ENCODE results near the gene FGF13.

DNA sequence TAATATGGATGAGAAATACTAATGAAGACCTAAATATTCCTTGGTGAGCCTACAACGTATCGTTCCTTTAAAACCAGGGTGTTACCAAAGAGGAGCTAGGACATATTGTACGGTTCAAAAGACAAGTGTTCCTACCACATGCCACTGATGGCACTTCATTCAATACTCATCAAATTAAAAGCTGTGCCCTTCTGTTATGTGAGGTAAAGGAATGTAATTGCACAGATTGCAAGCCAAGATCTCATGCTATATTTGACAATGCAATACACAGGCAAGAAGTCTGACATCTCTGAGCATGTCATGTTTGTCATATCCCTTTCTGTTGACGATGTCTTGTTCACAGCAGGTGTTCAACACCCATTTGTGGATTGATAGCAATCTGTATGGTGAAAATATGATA is 6.9 kb downstream of the FGF13 start:
- TF ChIP-seq FOXK2 (IDR thresholded peaks at IDR 0.05) (no peak), ARNT (IDR thresholded peaks at IDR 0.05) (no peak), FOXM1 (IDR thresholded peaks at IDR 0.05; ENCODE audit: borderline replicate concordance) (no peak), CTBP1 (IDR thresholded peaks at IDR 0.05; ENCODE audit: borderline replicate concordance) (no peak), SP1 (IDR thresholded peaks at IDR 0.05) (no peak), L3MBTL2 (conservative IDR thresholded peaks at IDR 0.05) (no peak), HDGF (IDR thresholded peaks at IDR 0.05; ENCODE audit: borderline replicate concordance) (no peak), BHLHE40 (IDR thresholded peaks at IDR 0.05; ENCODE audit: borderline replicate concordance) (no peak), ELF4 (IDR thresholded peaks at IDR 0.05) (no peak)

Data from HEK293T (cell line).